Panc1 (cell line): ENCODE measurements around the gene ZBTB4. TPM values are rescaled to one million over a fixed set of nuclear protein-coding genes. Genes with fewer than 3 reads are reported as not detected.

ENCODE experiments used
- ATAC-seq: fragments of 200-7000 bp; cut with Tn5 transposase; 2 replicates; pipeline ENCODE4 v1.9.1; 2020; ENCODE audit warnings: mild to moderate bottlenecking, moderate library complexity
- BruUV-seq: library from RNA; stranded (reverse); fragments of 400-500 nt; replicated peaks from 2 replicates; lab custom pipeline; 2021; lab: Mats Ljungman, UMichigan
- CTCF ChIA-PET: fragments of 300-600 bp; sonication (Branson Sonifier 250); formaldehyde crosslinking; loops from one replicate; lab custom pipeline; 2022; ENCODE audit warnings: antibody characterized with exemption; lab: Charles Lee
- POLR2A ChIA-PET: fragments of 300-600 bp; sonication (Branson Sonifier 250); formaldehyde crosslinking; loops from one replicate; lab custom pipeline; 2022; ENCODE audit warnings: antibody characterized with exemption; lab: Charles Lee
- DNase-seq: peaks from one replicate; pipeline ENCODE4 v3.0.0-alpha.2; 2010; ENCODE audit warnings: low read depth, low spot score
- H3K27ac ChIP-seq: 2 replicates; pipeline ENCODE4 v1.5.1; 2011; ENCODE audit warnings: mild to moderate bottlenecking, low read length, inconsistent platforms
- H3K27me3 ChIP-seq: fragments of 200-500 bp; sonication (Bioruptor generic); 2 replicates; pipeline ENCODE4 v1.6.0; 2014; ENCODE audit warnings: low read length, inconsistent platforms; ENCODE audit not compliant: control insufficient read depth, insufficient read depth
- H3K36me3 ChIP-seq: fragments of 200-500 bp; sonication (Bioruptor generic); 2 replicates; pipeline ENCODE4 v1.5.1; 2014; ENCODE audit warnings: inconsistent platforms, mild to moderate bottlenecking, low read length, moderate library complexity; ENCODE audit not compliant: control insufficient read depth, insufficient read depth
- H3K4me1 ChIP-seq: 2 replicates; pipeline ENCODE4 v1.5.1; 2011; ENCODE audit warnings: inconsistent platforms, mild to moderate bottlenecking, low read length, moderate library complexity; ENCODE audit not compliant: control insufficient read depth, insufficient read depth
- H3K4me3 ChIP-seq, 2 experiments: 2 replicates each; pipeline ENCODE4 v1.5.1; 2011 to 2012; ENCODE audit warnings: low read depth in 2 of 2, low read length in 2 of 2, mild to moderate bottlenecking in 2 of 2, inconsistent platforms in 1 of 2, moderate library complexity in 1 of 2
- H3K9me3 ChIP-seq: fragments of 200-500 bp; sonication (Bioruptor generic); 2 replicates; pipeline ENCODE4 v1.5.1; 2014; ENCODE audit warnings: low read depth, mild to moderate bottlenecking, inconsistent platforms, low read length, moderate library complexity; ENCODE audit not compliant: control insufficient read depth, insufficient read depth
- POLR2AphosphoS5 ChIP-seq: IDR thresholded peaks from 2 replicates; pipeline ENCODE4 v1.6.1; 2012; ENCODE audit warnings: mild to moderate bottlenecking, low read depth, low read length, moderate library complexity
- REST ChIP-seq, 2 experiments: IDR thresholded peaks; 2 replicates each; pipeline ENCODE4 v1.6.1; 2011 to 2012; ENCODE audit warnings: low read depth in 2 of 2, control low read depth in 1 of 2, low read length in 1 of 2, mild to moderate bottlenecking in 1 of 2, moderate library complexity in 1 of 2; ENCODE audit not compliant: insufficient read depth in 1 of 2
- SIN3A ChIP-seq: IDR thresholded peaks from 2 replicates; pipeline ENCODE4 v1.6.1; 2012; ENCODE audit warnings: low read depth, mild to moderate bottlenecking, low read length, moderate library complexity, borderline replicate concordance; ENCODE audit not compliant: insufficient read depth
- TCF7L2 ChIP-seq: IDR thresholded peaks from 2 replicates; pipeline ENCODE4 v1.6.1; 2011; ENCODE audit warnings: mild to moderate bottlenecking, low read depth, low read length, inconsistent platforms
- in situ Hi-C: cut with HindIII; loops from 2 replicates; pipeline ENCODE4 v1.10.0; 2016; ENCODE audit warnings: low sequenced_read_pairs, low pct_unique_long_range_greater_than_20kb
- intact Hi-C: fragments of 100-400 bp; cut with micrococcal nuclease; formaldehyde crosslinking; loops from one replicate; pipeline ENCODE4 v1.10.0; 2022; ENCODE audit not compliant: unreplicated experiment
- total RNA-seq: library from RNA; stranded (reverse); gene quantifications from one replicate; pipeline ENCODE4 v1.2.1, GENCODE V29; 2021; ENCODE audit not compliant: unreplicated experiment
- TF ChIP-seq, protein P1 (sequence below): fragments of 450-650 bp; IDR thresholded peaks from 2 replicates; pipeline ENCODE4 v1.5.1; 2017; ENCODE audit warnings: mild to moderate bottlenecking

Gene ZBTB4
- total RNA-seq, 1 experiment from 2014 or later = 24.9 TPM

DNA sequence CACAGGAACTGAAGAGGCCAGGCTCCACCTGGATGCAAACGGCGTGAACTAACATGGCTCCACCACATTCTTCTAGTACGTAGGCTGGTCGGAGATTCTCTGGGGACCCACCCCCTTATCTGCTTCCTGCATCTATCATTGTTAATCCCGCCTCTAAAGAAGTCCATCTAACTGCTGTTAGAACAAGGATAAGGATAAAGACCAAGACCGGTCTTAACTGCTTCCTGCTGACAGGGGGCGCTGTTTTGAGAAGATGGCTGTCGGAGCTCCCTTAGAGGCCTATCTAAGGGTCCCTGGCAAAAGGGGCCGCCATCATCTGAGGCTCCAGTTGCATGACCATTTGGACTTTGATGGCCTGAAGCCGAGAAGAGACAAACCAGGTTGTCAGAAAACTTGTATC, 43.6 kb upstream of the ZBTB4 start:
- no peak overlapping the region for H3K4me3 ChIP-seq
- no peak overlapping the region for H3K27ac ChIP-seq
- H3K36me3 ChIP-seq = no peaks in the 10 kb centered on the region
- POLR2A ChIA-PET = no interaction called here
- in situ Hi-C loops = no loop called here
- BruUV-seq = no TSS peak
- ATAC-seq = no peak
- TF ChIP-seq REST (IDR thresholded peaks at IDR 0.05; ENCODE audit: insufficient read depth in 1 of 2, low read depth in 2 of 2, low read length in 1 of 2) (no peak), POLR2AphosphoS5 (no peak), TCF7L2 (no peak)
- TF ChIP-seq, protein P1, sequence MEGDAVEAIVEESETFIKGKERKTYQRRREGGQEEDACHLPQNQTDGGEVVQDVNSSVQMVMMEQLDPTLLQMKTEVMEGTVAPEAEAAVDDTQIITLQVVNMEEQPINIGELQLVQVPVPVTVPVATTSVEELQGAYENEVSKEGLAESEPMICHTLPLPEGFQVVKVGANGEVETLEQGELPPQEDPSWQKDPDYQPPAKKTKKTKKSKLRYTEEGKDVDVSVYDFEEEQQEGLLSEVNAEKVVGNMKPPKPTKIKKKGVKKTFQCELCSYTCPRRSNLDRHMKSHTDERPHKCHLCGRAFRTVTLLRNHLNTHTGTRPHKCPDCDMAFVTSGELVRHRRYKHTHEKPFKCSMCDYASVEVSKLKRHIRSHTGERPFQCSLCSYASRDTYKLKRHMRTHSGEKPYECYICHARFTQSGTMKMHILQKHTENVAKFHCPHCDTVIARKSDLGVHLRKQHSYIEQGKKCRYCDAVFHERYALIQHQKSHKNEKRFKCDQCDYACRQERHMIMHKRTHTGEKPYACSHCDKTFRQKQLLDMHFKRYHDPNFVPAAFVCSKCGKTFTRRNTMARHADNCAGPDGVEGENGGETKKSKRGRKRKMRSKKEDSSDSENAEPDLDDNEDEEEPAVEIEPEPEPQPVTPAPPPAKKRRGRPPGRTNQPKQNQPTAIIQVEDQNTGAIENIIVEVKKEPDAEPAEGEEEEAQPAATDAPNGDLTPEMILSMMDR = peak; percentile 73
- CTCF ChIA-PET = interaction anchor here (0.5 to 1.2 kb wide), 2 partner anchors 9 to 86 kb away, joined by 4 to 13 read pairs; no protein-coding TSS in a partner anchor
- H3K9me3 ChIP-seq = no peaks in the 10 kb centered on the region
- no peak for DNase-seq
- intact Hi-C loops = no loop called here
- H3K27me3 ChIP-seq = no peaks in the 10 kb centered on the region
- no peaks in the 10 kb centered on the region for H3K4me1 ChIP-seq

- BruUV-seq = no TSS peak
- intact Hi-C loops (no loop called here), in situ Hi-C loops (no loop called here)
- Histone ChIP-seq H3K9me3 (no peaks in the 10 kb centered on the region), H3K27me3 (no peaks in the 10 kb centered on the region), H3K4me3 (no peak overlapping the region), H3K27ac (no peak overlapping the region), H3K36me3 (no peaks in the 10 kb centered on the region; the same call in none of the 2 replicates), H3K4me1 (no peaks in the 10 kb centered on the region)
- CTCF ChIA-PET = interaction anchor here (0.6 kb wide), 1 partner anchor 79 kb away, joined by 4 read pairs; no protein-coding TSS in a partner anchor
- TF ChIP-seq POLR2AphosphoS5 (no peak), REST (IDR thresholded peaks at IDR 0.05; ENCODE audit: insufficient read depth in 1 of 2, low read depth in 2 of 2, low read length in 1 of 2) (no peak), TCF7L2 (no peak), SIN3A (no peak)
- TF ChIP-seq, protein P1 = no peak
- DNase-seq = no peak
- POLR2A ChIA-PET = interaction anchor here (0.6 kb wide), 1 partner anchor 17 kb away, joined by 5 read pairs; no protein-coding TSS in a partner anchor
- no peak for ATAC-seq
These were observed 36.6 kb upstream of the ZBTB4 start for GRCh38 chr17:7515911-7516610.
